GM19455 (cell line): ENCODE results near the gene GAPDHS.

ENCODE experiments used
- ATAC-seq: cut with Tn5 transposase; IDR thresholded peaks from one replicate; pipeline ENCODE4 v1.9.1; 2021; ENCODE audit not compliant: unreplicated experiment

The GAPDHS gene

GRCh38 chr19:35582760-35583159 lies 49.5 kb downstream of the GAPDHS start:
- ATAC-seq, result no peak

- no peak for ATAC-seq
Observed at GRCh38 chr19:35585848-35586247, 52.6 kb downstream of the GAPDHS start, which contains the start of gene PMIS2. TSS of gene PMIS2 (plus strand) at chr19:35586173. CDS start at chr19:35586260, 87 bp downstream.

GRCh38 chr19:35587321-35587720 lies 54.1 kb downstream of the GAPDHS start:
- no peak for ATAC-seq

- no peak for ATAC-seq
Observed at GRCh38 chr19:35590875-35591274, 57.6 kb downstream of the GAPDHS start.

- ATAC-seq, result no peak
Observed at GRCh38 chr19:35592226-35592625, 59.0 kb downstream of the GAPDHS start.
